IPS-NIHi7 (cell line): Measurements from ENCODE around the gene VGLL4.

Experiments
- DNase-seq: peaks from one replicate; pipeline ENCODE4 v3.0.0; 2012; ENCODE audit warnings: mixed read lengths; ENCODE audit errors: extremely low spot score

VGLL4 gene

DNA sequence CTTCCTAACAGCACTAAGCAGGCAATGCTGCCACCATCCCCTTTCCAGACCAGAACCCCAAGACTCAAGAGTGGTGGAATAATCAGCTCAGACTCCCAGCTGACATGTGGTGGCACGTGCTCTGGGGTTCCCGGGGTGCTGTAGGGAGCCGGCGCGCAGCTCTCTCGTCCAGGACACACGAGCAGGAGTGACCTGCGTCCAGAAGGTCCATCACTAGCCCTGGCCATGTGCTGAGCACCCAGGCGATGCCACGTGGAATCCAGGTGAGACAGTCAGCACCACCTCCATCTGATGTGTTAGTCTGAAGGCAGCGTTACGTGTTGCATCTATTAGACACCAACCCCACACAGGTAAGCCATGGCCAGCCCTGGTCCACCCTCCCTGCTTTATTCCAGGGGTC, 78.2 kb downstream of the VGLL4 start:
- DNase-seq: no peak

DNA sequence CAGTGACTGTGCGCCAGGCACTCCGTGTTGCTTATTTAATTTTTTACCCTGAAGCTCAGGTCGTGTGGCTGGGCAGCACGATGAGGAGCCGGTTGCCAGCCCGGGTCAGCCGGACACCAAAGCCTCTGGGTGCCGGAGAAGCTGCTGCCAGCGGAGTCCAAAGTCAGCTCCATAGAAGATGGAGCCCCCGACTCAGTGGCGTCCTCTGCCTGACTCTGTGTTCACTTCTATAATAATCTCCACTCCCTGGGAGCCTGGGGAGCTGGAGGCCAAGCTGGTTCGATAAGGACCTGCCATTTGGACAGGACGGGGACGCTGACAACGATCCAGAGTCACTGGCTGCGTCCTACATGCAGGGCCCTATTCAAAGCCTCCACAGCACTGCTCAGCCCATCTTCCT, 78.6 kb downstream of the VGLL4 start:
- no peak for DNase-seq

DNA sequence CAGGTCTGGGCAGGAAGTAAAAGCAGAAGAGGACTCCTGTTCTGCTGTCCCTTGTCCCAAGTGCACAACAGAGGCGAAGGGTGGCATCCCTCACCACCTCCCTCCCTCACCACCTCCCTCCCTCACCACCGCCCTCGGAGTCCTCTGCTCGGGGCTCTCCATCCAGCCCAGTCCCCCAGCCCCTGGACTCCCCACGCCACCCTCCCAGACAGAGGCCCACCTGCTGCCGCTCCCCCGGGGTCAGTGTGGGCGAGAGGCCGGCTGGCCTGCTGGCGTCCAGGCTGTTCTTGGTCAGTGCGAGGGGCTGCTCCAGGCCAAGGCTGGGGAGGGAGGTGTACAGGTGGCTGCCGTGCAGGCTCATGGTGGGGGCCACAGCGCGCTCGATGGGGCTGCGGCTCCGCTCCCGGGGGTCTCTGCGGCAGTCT, 79.1 kb downstream of the VGLL4 start:
- DNase-seq: no peak

DNA sequence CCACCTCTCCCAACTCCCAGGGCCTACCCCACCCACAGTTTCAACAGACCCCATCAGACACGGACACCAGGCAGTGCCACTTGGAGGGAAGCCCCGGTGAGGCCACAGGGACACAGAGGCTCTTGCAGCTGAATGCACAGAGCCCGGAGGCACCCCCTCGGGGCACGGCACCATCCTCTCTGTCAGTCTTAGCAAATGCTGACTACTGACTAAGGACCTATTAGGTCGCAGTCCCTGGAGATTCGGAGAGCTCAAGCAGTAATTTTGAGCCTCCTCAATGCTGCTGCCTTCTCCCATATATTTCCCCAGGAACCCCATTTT, 79.9 kb downstream of the VGLL4 start:
- no peak for DNase-seq

DNA sequence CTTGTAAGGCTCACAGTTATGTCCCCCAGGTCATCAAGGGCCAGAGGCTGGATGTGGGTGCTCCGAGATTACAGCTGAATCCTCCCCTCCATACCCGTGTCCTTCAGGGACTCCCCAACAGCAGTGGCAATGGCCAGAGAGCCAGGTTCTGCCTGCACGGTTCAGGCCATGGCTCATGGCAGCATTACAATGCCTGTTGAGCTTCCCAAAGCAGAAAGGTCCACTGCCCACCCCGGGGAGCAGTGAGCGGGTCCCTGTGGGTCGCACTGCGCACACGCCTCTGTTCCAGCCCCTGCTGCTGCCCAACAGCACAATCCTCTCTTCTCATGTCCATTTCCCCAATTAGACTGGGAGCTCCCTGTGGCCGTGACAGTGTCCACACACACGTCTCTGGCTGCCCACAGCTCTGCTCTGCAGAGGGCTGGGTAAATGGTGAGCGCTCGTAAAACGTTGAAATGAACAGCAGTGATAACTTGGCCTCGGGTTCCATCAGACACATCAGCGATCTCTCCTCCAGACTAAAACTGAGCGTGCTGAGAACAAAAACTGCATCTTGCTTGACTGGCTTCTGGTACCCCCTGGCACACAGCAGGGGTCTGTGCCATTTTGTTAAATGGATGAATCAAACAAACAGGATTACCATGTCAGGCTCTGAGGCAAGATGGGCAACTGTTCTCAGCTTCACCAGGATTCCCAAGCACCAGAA, 80.4 kb downstream of the VGLL4 start:
- DNase-seq: no peak

DNA sequence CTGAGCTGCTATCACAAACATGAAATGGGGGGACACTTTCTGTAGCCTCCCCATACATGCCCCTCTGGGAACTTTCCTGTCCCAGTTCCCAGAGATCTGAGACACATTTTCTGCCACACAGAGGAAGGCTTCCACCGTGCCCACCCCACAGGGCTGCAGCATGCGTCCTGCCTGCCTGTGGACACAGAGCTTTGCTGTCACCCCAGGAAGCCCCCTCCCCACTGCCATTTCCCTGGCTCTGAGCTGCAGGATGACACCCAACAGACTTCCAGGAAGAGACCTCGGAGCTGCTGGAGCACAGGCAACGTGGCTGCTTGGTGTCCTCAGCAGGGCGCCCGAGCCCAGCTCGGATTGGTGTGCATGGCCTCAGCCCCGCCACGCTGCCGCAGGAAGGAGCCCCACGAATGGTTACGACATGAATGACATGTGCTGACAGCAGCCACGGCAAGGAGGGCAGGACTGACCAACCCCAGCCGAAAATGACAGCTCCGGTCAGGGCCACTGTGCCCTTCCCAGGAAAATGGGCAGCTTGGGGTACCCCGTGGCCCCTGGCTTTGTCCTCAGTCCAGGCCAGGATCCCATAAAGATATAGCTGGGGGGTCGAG, 81.3 kb downstream of the VGLL4 start:
- DNase-seq: no peak

DNA sequence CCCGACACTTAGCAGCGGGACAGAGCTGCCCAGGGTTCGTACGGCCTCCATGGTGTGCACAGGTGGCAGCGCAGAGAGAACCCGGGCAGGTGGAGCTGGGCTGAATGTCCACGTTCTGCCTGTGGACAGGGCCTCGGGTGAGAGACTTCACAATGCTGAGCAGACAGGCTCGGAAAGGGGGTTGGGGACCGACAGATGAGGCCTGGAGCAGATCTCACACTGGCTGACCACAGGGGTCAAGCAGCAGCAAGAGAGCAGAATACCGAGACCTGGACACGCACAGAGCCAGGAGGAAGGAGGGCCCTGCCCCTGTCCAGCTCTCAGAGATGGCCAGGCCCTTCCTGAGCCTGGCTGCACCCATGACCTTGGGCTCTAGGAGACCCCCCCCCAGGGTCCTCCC, 83.0 kb downstream of the VGLL4 start:
- DNase-seq: no peak

DNA sequence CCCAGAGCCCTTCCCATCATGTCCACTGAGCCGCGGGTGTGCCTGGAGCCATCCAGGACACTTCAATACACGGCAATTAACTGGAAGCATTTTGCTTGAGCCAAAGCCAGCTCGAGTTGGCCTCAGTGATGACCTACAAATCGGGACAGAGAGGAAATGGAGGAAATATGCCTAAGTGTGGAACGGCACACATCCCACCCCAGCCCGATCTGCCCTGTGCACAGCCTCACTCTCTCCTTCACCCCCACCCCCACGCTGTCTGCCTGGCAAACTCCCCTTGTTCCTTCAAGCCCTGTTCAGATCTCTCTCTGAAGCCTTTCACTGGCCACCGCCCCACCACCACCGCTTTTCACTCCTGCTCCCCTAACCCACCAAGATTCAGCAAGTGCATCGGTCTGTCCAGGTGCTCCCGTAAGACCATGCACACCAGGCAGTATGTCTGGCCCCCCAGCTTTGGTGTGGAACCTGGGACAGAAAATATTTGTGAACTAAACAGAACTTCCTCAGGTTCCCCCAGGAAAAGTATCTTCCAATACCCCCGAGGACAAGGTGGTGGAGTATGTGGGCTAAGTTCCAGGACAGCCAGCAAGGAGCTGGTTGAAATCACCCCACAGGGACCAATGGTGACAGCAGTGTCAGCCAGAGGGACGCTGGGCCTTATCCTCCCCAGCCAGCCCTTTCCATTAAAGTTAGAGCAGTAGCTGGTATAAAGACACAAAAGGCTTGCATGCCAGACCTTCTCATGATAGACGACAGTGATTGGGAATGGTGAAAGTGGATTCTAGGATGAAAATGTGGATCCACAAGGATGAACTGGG, 83.7 kb downstream of the VGLL4 start:
- no peak for DNase-seq

DNA sequence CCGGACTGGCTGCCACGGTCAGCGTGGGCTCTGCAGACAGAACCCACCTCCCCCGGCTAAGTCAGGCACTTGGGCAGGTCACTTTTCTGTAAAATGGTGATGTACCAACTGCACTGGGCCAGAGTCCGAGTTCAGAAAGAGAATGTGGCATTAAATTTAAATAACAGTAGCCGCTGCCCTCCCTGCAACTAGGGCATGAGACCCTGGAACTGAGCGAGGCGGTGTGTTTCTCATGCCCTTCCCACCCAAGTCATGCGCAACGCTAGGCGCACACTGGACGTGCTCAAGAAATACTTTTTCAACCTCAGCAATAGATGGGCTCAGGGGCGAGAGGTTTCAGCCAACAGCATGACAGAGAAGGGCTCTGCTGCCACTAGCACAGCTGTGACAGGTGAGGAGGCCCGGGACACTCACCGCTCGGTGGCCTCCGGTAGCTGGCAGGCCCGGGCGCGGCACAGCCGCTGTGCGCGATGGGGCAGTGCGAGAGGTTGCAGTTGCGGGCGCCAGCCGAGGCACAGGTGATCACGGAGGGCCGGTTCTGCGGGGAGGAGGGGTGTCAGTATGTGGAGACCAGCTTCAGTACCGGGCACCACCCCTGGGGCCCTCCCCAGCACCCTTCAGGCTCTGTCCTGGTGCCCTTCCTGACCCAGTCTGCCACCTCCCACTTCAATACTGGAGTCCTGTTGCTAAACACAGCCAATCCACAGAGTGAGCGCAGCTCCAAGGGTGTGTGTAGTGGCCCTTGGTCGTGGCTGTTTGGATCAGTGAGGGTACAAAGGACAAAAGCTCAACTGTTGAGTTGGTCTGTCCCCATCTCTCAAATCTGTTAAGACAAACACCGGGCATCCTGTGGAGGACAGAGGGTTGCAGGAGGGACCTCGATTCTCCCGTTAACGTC, 84.5 kb downstream of the VGLL4 start:
- DNase-seq: no peak

DNA sequence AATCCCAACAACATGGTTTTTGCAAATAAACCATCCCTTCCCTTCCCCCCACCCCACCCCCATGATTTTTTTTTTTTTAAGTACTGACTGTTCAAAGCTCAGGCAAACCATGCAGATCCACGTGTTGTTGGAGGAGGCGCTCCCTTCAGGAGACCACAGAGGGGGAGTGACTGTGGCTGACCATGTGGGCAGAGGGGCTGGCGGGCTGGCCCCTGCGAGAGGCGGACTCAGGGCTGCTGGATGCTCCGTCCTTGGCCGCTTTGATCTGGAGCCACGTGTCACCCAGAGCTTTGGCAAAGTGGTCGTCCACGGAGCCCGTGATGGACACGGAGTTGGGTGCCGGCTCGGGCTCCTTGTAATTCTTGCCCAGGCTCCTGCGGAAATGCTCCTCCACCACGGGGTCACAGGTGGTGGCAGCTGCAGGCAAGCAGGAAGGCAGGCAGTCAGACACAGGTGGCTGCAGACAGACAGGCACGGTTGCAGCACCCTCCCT, 85.3 kb downstream of the VGLL4 start:
- DNase-seq: no peak

DNA sequence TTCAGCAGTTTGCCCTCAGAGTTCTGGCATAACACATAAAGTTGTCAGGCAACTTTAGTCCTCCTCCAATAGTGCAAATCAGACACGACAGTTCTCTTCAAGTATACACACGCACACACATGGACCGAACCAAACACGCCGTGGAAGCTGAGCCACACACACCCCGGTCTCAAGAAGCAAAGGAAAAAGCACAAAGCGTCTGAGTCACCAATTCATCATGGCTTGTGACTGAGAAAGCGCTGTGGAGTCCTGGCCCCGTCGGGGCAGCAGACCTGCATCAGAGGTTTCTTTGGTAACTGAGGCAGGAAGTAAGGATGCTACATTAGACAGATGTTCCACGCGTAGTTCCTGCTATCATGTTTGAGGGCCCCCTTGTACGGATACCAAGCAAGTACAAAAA, 85.7 kb downstream of the VGLL4 start:
- DNase-seq: no peak

DNA sequence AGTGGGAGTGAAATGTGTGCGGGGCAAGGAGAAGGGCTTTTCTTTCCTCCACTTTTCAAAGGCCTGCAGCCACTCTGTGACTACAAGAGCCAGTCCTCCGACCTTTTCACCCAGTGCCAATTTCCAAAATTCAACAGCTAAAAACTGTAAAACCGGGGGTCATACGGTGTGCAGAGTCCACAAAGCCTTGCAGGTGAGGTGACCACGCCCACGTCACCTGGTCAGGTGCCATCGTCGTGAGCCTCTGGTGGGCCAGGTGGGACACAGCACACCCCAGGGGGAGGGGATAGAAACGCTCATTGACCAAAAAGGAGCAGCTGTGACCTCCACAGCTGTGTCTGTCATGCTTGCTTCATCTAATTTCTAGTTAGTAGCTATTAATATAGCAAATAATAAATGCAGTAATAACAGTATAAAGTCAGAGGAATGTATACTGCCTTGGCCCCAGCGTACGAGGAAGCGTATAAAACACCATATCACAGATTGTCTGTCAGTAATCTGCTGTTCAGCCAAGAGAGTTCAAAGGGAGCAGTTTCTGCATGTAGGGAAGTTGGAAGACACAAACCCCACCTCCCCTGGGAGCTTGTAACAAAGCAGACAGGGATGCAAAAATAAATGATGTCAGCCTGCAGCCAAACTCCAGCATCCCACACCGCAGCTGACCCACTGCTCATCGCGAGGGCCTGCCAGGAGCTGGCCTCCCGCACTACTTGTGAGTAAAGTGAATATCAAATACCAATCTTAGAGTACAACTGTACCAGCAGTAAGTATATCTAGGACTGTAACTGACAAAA, 86.7 kb downstream of the VGLL4 start:
- DNase-seq: no peak

DNA sequence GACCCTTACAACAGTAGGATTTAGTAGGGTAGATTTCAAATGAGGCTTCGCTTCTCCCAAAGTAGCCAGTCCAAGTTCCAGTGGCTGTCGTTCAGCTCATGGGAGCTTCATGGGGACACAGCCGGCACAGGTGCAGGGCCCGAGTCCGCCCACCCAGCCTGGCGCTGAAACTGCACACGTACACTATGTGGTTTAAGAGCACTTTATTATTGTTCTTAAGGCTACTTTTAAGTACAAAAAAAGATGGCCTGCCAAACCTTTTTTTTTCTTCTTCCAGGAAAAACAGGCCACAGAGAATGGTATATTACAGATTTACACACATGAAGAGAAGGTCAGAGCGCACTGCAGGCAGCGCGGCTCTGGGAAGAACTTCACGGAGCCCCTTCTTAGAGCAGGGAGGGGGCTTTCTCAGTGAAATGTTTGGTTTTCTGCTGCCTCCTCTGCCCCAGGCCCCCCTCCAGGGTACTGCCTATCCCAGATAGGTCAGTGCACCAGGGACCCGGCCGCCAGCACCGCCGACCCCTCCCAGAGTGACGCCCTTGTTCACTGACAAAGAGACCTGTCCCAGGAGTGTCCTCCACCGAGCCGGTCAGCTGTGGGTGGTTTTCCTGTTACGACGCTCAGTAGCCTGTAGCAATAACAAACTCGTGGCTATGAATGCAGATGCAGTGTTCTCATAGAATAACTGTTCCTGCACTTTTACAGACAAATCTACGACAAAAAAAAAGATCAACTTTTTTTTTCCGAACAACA, 87.7 kb downstream of the VGLL4 start:
- no peak for DNase-seq

DNA sequence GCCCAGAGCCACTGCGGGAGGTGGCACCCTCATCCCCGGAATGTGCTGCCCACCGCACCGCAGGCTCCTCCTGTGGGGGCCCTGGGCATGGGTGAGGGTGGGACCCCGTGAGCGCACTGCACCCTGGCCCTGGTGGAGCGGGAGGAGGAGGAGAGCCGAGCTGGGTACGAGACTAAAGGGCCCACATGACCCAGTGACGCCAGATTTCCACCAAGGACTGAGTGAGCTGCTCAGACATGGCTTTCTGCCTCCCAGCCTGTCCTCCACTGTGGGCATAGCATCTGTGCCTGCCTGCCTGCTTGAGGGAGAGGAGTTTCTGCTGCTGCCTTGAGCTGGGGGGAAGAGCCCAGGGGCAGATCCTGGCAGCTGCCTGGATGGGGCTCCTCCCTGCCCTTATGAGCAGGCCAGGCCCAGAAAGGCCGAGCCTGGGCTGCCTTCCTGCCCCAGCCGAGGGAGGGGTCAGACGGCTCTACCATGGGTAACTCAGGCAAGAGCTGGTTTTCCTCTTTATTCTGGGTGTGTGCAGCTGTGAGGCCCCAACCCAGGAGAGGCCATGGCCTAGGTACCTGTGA, 88.4 kb downstream of the VGLL4 start:
- no peak for DNase-seq

DNA sequence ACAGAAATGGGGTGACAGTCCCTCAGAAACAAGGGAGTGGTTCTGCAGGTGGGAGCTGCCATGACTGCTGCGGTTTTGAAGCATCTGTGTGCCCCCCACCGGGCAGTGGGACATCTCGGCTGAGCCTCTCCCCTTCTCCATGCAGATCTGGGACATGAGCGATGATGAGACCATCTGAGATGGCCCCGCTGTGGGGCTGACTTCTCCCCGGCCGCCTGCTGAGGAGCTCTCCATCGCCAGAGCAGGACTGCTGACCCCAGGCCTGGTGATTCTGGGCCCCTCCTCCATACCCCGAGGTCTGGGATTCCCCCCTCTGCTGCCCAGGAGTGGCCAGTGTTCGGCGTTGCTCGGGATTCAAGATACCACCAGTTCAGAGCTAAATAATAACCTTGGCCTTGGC, 89.0 kb downstream of the VGLL4 start:
- no peak for DNase-seq

DNA sequence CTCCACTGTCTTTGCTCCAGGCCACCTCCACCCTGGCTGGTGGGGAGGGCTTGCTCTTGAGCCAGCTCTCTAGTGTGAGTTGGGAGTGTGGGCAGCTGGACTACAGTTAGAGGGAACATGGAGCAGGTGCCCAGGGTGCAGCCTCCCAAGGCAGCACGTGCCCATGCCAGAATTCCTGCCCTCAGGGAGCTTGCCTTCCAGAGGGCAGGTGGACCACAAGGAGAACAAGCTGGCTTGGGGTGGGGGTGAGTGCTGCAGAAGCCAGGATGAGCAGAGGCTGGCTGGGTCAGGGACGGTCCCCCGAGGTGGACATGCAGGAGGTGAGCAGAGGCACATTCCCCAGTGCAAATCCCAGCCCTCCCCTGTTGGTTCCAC, 89.5 kb downstream of the VGLL4 start:
- DNase-seq: no peak

DNA sequence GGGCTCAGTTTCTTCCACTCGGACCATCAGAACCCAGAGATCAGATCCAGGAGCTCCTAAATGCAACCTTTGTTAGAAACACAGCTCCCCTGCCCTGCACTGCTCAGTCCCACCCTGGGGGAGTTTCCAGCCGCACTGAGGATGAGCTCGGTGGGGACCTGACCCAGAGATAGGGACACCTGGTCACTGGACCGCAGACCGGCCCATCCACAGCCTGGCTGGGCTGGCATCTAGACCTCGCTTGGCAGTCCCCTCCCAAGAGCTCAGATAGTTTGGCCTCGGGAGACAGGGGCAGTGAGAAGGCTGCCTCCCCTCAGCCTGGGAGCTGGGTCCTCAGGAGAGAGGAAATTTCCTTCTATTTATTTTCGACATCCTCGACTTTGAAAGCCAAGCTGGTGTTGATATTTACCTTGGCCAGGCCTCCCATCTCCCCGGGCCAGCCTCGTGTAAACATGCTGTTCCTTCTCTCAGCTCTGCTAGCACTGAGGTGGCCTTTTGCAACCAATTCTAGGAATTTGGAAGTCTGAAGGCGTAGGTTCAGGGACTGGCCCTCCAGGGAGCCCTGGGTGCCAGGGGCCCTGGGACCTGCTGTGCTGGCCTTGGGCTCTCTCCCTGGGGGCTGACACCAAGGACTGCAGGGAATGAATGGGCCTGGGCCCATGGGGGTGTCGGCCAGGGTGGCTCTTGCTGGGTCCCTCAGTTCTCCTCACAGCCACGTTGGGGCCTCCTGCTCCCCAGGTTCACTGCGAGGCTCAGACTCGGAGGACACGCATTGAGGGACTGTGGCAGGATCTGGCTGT, 90.1 kb downstream of the VGLL4 start:
- no peak for DNase-seq

DNA sequence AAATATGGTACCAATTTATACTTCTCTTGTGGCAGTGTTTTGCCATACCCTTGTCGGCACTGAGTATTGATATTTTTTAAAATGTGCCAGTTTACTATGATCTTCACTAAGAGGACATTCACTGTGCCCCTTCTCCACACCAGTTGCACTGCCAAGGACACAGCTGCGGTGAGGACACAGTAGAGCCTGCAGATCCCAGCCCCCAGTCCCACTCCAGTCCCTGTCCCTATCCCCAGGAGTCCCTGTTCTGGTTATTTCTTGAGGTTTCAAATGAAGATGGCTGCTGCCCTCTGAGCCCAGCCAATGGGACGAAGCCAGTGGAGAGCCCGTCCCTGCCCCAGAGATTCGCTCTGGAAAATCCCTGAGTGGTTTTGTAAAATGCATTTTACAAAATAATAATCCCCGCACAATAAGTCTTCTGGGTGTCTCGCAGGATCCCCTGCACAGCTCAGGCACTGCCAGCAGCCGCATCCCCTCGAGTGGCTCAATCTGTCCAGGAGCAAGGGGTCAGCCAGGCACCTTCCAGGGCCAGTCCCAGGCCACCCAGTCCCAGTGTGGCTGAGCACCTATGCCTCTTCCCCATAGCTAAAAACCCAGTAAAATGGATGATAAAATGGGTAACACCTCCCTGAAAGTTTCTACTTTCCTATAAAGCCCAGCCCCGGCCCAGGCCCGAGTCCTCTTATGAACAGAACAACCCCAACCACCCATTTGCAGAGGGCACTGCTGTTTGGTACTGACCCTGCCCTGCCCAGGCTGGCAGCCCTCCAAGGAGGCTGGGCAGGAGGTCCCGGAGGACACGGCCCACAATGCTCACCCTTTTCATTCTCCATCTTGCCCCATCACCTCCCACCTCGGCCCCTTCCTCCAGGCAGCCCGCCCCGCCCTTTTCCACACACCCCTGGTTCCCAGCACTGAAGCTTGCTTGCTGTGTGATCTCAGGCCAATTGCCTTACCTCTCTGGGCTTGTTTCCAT, 91.1 kb downstream of the VGLL4 start:
- DNase-seq: no peak
